OCI-LY1 (cell line): ENCODE data around the gene MBD2.

Experiments used
- CTCF ChIP-seq: fragments of 200-600 bp; sonication (generic), shearing (Covaris generic); IDR thresholded peaks from 2 replicates; pipeline ENCODE4 v1.5.1; 2017; ENCODE audit warnings: mild to moderate bottlenecking, antibody characterized with exemption, low read length, moderate library complexity, mixed read lengths
- EZH2 ChIP-seq: fragments of 200-600 bp; sonication (generic), shearing (Covaris generic); IDR thresholded peaks from 2 replicates; pipeline ENCODE4 v1.8.0; 2017; ENCODE audit warnings: borderline replicate concordance, mixed run types, mild to moderate bottlenecking, antibody characterized with exemption, low read length, moderate library complexity, mixed read lengths

GRCh38 chr18:54268751-54269150, 44.3 kb upstream of the MBD2 start:
- TF ChIP-seq EZH2 (no peak), CTCF (no peak)
